Neural cell (in vitro differentiated cells): ENCODE results near the gene MIGA1. TPM values are rescaled to one million over a fixed set of nuclear protein-coding genes. Genes with fewer than 3 reads are reported as not detected.
"Not testable (repeated sequence)": the region's sequence is repeated elsewhere in the genome, so short reads cannot be mapped to it uniquely, and the experiment has no call there.

ENCODE experiments used
- H2AFZ ChIP-seq: fragments of 200-600, 300-800 bp; sonication (generic), shearing (Covaris generic); 2 replicates; pipeline ENCODE4 v1.6.0; 2014; ENCODE audit warnings: low read depth, mild to moderate bottlenecking, antibody characterized with exemption, low read length, moderate library complexity
- H3F3A ChIP-seq: fragments of 200-600 bp; shearing (Covaris generic); 2 replicates; pipeline ENCODE4 v1.6.1; 2016; ENCODE audit warnings: mild to moderate bottlenecking, moderate library complexity, mixed read lengths, antibody characterized with exemption, low read length; ENCODE audit not compliant: insufficient read depth, poor library complexity, severe bottlenecking
- H3K27ac ChIP-seq: fragments of 200-600, 300-800 bp; sonication (generic), shearing (Covaris generic); 2 replicates; pipeline ENCODE4 v1.5.1; 2014; ENCODE audit warnings: mild to moderate bottlenecking, low read length, moderate library complexity
- H3K27me3 ChIP-seq: fragments of 300-800, 200-600 bp; sonication (generic), shearing (Covaris generic); 2 replicates; pipeline ENCODE4 v1.6.0; 2014; ENCODE audit warnings: mild to moderate bottlenecking, low read depth, low read length, moderate library complexity; ENCODE audit not compliant: insufficient read depth
- H3K36me3 ChIP-seq: fragments of 300-800, 200-600 bp; sonication (generic), shearing (Covaris generic); 2 replicates; pipeline ENCODE4 v1.5.1; 2014; ENCODE audit warnings: mild to moderate bottlenecking, antibody characterized with exemption, low read length, moderate library complexity; ENCODE audit not compliant: insufficient read depth
- H3K4me2 ChIP-seq: fragments of 300-800, 200-600 bp; sonication (generic), shearing (Covaris generic); 2 replicates; pipeline ENCODE4 v1.6.0; 2014; ENCODE audit warnings: mild to moderate bottlenecking, low read length
- H3K4me3 ChIP-seq: fragments of 300-800, 200-600 bp; sonication (generic), shearing (Covaris generic); 2 replicates; pipeline ENCODE4 v1.5.1; 2014; ENCODE audit warnings: mild to moderate bottlenecking, low read length, moderate library complexity
- H3K79me2 ChIP-seq: fragments of 200-600 bp; shearing (Covaris generic); replicated peaks from 2 replicates; pipeline ENCODE4 v1.6.0; 2014; ENCODE audit warnings: mild to moderate bottlenecking, low read length, moderate library complexity; ENCODE audit not compliant: insufficient read depth
- H3K9ac ChIP-seq: fragments of 300-800, 200-600 bp; sonication (generic), shearing (Covaris generic); 2 replicates; pipeline ENCODE4 v1.6.1; 2016; ENCODE audit warnings: mild to moderate bottlenecking, low read length, mixed read lengths
- H3K9me2 ChIP-seq: fragments of 200-600 bp; shearing (Covaris generic); 2 replicates; pipeline ENCODE4 v1.6.1; 2016; ENCODE audit warnings: mild to moderate bottlenecking, low read length, mixed read lengths; ENCODE audit not compliant: insufficient read depth
- H3K9me3 ChIP-seq: fragments of 200-600, 300-800 bp; sonication (generic), shearing (Covaris generic); 2 replicates; pipeline ENCODE4 v1.6.1; 2016; ENCODE audit warnings: mild to moderate bottlenecking, mixed run types, low read length, moderate library complexity, mixed read lengths
- H4K20me1 ChIP-seq: fragments of 200-600 bp; shearing (Covaris generic); 2 replicates; pipeline ENCODE4 v1.6.1; 2016; ENCODE audit warnings: mild to moderate bottlenecking, mixed run types; ENCODE audit not compliant: insufficient read depth
- CTCF ChIP-seq: fragments of 450-650 bp; IDR thresholded peaks from 2 replicates; pipeline ENCODE4 v1.5.1; 2014; ENCODE audit warnings: antibody characterized with exemption, mild to moderate bottlenecking, moderate library complexity; ENCODE audit not compliant: poor library complexity, severe bottlenecking
- MXI1 ChIP-seq: fragments of 450-650 bp; conservative IDR thresholded peaks from 2 replicates; pipeline ENCODE4 v1.6.1; 2014; ENCODE audit warnings: antibody characterized with exemption, mild to moderate bottlenecking; ENCODE audit not compliant: poor library complexity, severe bottlenecking
- POLR2AphosphoS5 ChIP-seq: IDR thresholded peaks from 2 replicates; pipeline ENCODE4 v1.6.1; 2012
- RAD21 ChIP-seq: fragments of 450-650 bp; conservative IDR thresholded peaks from 2 replicates; pipeline ENCODE4 v1.6.1; 2014; ENCODE audit warnings: antibody characterized with exemption, mild to moderate bottlenecking, moderate library complexity
- SMC3 ChIP-seq: fragments of 450-650 bp; conservative IDR thresholded peaks from 2 replicates; pipeline ENCODE4 v1.6.1; 2014; ENCODE audit warnings: antibody characterized with exemption, mild to moderate bottlenecking, moderate library complexity; ENCODE audit not compliant: poor library complexity
- TAF1 ChIP-seq: IDR thresholded peaks from 2 replicates; pipeline ENCODE4 v1.6.1; 2012; ENCODE audit warnings: low read depth
- polyA plus RNA-seq: library from polyadenylated mRNA; depleted of rRNA; stranded (reverse); fragments of >200 nt; gene quantifications from 2 replicates; pipeline ENCODE4 v1.2.3, GENCODE V29; 2014

Gene MIGA1
- polyA plus RNA-seq, 1 donor from 2014 or later: 10.8 TPM

DNA sequence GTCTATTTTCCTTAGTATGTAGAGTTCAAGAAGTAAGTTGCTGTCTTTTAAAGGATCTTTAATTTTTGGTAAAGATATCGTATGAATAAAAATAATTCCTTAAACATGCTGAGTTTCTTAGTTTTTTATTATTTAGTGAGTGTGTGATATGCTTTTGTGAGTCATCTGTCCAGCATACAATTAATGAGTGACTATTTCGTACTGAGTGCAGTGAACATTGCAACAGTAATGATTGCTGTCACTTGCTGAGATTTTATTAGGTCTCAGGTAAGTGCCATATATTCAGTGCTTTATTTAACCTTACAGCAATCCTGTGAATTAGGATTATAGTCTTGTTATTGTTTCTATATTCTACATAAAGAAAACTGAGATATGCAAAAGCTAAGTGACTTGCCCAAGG lies 22.6 kb downstream of the MIGA1 start:
- Histone ChIP-seq H3F3A (no peaks in the 10 kb centered on the region), H3K79me2 (peaks cover 6% of the 10 kb centered on the region), H3K27ac (no peak overlapping the region), H3K9ac (no peak overlapping the region), H3K9me2 (no peaks in the 10 kb centered on the region), H2AFZ (no peak overlapping the region), H3K4me3 (no peak overlapping the region), H4K20me1 (no peaks in the 10 kb centered on the region), H3K27me3 (no peaks in the 10 kb centered on the region), H3K36me3 (peaks cover 8% of the 10 kb centered on the region), H3K9me3 (no peaks in the 10 kb centered on the region), H3K4me2 (no peak overlapping the region)
- TF ChIP-seq CTCF: no peak
- no peak for TF ChIP-seq RAD21
- TF ChIP-seq MXI1: no peak
- TF ChIP-seq POLR2AphosphoS5: no peak

GRCh38 chr1:77803371-77803770 lies 23.9 kb downstream of the MIGA1 start:
- Histone ChIP-seq H3K27ac (no peak overlapping the region), H3K9me2 (no peaks in the 10 kb centered on the region), H3K9me3 (no peaks in the 10 kb centered on the region), H3K9ac (no peak overlapping the region), H3F3A (no peaks in the 10 kb centered on the region), H4K20me1 (no peaks in the 10 kb centered on the region), H3K4me3 (no peak overlapping the region), H3K4me2 (no peak overlapping the region), H2AFZ (no peak overlapping the region), H3K79me2 (peaks cover 6% of the 10 kb centered on the region), H3K36me3 (peaks cover 8% of the 10 kb centered on the region), H3K27me3 (no peaks in the 10 kb centered on the region)
- TF ChIP-seq MXI1: no peak
- no peak for TF ChIP-seq SMC3
- TF ChIP-seq TAF1: no peak
- no peak for TF ChIP-seq RAD21

DNA sequence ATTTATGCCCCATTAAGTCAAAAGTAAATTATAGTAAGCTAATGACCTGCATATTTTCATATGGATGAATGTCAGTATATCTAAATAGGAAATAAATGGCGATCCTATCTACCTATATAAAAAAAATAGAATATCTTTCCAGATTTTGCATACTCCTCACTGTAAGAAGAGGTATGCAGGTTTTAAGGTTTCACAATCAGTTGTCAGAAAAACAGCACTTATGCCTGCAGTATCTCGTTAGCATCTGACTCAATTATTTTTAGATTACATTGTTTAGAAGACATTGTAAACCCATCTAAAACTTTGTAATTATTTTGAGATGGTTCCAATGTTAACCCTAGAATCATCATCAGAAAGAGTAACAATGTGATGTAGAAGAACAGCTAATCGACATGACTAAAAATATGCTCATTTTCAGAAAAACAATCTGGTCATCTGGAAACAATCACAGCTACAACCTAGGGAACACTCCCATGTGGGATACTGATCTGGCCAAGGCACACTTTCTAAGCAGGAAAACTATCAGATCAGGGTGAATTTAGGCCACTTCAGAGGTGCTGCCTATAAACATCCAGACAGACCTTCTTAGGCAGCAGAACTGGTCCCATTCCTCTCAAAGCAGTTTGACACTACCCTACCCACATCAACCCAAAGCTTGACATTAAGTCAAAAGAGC lies 30.5 kb downstream of the MIGA1 start:
- not testable (repeated sequence) for H3K27me3 ChIP-seq, H4K20me1 ChIP-seq, H3K9me3 ChIP-seq, H3K79me2 ChIP-seq, H3K36me3 ChIP-seq, H3K27ac ChIP-seq, H3K4me2 ChIP-seq, H3K9ac ChIP-seq, H2AFZ ChIP-seq, H3K4me3 ChIP-seq, H3F3A ChIP-seq, H3K9me2 ChIP-seq

GRCh38 chr1:77811589-77811988 lies 32.1 kb downstream of the MIGA1 start:
- H3K4me2 ChIP-seq, H3K9me2 ChIP-seq, H3F3A ChIP-seq, H3K27me3 ChIP-seq, H2AFZ ChIP-seq, H3K27ac ChIP-seq, H3K36me3 ChIP-seq, H3K9me3 ChIP-seq, H4K20me1 ChIP-seq, H3K4me3 ChIP-seq, H3K79me2 ChIP-seq, H3K9ac ChIP-seq: not testable (repeated sequence)
